COLO668 (cell line): ENCODE results near the gene SDF4.
A peak's percentile ranks its signal among the peaks of the same experiment; 100 is the strongest.

Source experiments
- DNase-seq: peaks from one replicate; lab custom pipeline; 2025; ENCODE audit not compliant: unreplicated experiment; lab: John Stamatoyannopoulos, UW

The SDF4 gene

DNA sequence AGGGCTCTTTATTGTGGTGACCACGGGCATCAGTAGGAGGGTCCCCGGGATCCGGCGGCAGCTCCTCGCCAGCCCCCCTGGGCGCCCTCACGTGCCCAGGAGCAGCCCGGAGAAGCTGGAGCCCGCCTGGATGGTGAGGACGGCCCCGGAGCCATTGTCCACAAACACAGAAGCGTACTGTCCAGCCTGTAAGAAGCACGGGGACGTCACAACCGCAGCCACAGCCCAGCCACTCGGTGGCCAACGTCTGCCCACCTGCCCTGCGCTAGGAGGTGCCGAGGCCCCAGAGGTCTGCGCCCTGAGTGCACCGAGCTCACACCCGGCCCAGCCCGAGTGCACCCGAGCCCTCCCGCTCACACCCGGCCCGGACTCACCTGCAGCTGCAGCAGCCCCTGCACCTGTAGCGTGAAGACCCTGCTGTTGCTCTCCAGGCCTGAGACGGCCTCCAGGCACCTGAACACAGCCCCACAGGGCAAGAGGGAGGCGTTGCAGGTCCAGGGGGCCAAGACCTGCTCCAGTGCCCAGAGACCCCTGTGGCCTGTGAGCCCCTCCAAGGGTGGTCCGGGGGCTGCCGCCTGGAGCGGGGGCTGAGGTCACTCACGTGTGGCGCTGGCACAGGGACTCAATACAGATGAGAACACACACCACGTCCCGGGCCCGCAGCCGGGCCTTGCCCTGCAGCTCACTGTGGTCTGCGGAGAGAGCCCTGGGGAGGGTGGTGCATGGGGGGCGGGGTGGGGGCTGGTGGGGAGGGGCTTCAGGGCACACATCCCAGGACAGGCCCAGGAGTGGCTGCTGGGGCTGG, 10.9 kb upstream of the SDF4 start:
- no peak for DNase-seq

DNA sequence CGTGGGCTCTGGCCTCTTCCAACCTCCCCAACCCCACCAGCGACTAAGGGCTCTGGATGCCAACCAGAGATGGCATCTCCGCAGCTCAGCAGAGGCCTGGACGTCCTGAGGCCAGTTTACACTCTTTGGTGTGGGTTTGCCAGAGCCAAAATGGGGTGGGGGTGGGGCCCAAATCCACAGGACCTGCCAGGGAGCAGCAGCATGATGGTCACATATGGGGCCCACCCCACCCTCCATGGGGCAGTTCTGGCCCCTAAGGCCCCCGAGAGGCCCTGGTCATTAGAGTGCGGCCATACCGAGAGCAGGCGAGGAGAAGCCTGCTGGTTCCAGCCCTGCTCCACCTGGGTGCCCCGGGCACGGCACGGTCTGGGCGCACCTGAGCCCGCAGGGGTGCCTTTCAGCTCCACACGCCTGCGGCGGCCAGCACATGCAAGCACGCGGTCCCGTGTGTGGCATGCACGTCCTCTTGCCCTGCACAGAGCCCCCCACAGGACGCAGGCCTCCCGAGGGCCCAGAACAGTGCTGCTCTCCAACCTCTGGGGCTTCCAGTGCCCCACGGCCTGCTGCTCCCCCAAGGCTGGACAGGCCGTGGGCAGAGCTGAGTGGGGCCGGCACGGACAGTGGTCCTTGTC, 9.9 kb upstream of the SDF4 start:
- DNase-seq, result no peak

DNA sequence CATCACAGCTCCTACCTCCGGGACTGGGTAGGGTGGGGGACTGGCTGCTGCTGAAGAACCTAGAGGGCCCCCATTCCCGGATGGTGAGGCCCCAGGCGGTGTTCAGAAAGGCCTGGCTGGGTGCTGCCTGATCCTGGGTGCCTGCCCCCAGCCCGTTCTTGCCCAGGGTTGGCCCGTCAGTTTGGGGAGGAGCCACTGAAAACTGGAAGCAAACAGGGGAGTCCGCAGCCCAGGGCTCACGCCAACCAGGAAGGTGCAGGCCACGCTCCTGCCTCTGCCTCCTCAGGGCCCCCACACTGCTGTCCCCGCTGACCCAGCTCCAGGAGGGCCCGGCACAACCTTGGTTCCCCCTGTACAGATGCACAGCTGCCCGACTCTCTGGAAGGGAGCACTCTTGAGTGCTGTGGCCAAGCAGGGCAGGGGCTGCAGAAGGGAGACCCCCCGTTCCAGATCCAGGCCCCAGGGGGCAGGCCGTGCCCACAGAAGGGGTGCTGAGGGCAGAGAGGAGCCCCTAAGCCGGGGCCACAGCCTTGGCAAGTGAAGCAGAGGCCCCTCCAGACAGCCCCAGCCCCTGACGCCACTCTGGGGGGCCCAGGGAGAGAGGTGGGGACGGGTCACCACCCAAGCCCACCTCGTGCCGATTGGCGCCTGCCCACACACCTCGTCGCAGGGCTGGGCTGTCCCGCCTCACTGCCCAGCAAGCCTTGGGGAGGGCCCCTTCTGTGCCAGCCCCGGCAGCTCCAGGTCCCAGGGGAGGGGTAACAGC, 9.2 kb upstream of the SDF4 start:
- no peak for DNase-seq

DNA sequence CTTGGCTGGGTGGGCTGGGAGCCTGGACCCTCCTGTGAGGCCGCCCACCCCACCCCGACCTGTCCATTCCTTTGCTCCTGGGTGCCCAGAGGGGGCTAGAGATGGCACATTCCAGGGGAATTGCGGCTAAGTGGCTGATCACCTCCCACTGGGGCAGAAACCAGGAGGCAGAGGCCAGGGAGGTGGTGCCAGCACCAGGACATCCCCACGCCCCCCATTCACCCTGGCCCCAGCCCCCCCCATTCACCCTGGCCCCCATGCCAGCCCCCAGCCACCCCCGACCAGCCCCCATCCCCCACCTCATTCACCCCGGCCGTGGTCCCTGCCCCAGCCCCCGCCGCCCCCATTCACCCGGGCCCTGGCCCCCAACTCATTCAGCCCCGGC, 8.5 kb upstream of the SDF4 start:
- DNase-seq, result no peak

DNA sequence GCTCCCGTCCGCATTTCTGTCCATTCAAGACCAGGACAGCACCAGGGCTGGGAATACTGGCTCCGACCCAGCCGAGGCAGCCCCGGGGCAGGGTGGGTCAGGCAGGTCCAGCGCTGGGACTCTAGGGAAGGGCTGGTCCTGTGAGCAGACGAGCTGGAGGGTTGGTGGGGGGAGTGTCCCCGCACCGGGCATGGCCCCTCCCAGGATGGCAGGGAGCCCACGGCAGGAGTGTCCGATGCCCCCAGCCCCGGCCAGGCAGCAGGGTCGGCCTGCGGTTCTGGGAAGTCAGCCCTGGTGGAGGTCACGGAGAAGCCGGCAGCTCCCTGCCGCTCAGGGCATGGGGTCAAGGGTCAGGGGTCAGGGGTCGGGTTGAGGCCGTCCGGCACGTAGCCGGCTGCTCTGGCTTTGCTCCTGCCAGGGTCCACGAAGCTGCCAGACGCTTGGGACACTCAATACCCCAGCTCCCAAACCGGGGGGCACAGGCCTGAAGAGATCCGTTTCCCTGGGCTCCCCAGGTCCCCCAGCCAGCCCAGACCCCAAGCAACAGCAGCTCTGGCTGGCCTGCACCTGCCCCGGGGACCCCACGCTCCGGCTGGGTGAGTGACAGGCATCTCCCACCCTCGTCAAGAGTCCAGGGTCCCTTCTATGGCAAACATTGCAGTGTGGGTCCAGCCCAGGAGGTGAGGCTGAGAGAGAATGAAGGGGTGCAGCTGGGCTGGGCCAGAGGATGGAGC, 8.0 kb upstream of the SDF4 start:
- DNase-seq, result no peak

DNA sequence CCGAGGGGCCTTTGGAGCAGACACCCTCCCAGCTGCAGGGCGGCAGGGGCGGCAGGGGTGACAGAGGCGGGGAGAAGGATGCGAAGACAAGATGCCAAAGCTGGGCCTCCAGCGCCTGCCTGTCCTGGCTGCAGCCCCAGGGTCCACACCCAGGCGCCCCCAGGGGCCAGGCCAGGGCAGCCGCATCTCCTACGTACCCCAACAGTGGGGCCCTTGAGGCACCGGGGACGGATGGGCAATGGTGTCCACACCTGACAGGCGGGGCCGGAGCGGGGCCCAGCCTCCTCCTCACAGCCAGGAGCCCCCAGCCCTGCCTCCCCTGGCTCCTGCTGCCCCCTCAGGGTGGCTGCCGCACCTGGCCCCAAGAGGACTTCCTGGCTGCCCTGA, 7.4 kb upstream of the SDF4 start:
- no peak for DNase-seq

DNA sequence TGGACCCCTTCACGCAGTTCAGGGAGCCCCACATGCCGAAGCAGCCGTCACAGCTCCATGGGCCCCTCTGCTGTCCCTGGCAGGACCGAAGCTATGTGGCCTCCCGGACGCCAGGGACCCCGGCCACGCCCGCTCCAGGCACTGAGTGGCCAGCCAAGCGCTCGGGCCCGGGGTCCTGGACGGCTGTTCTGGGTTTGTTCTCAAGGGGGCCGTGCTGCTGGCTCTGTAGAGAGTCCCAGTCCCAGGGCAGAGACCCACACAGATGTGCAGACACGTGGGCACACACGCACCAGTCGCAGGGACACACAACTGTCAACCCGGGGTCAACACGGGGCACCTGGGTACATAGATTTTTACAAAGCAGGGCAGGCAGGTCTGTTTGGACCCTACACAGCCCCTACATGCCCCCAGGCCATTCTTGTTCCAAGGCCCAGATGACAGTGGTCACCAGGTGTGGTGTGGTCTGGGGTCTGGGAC, 6.9 kb upstream of the SDF4 start:
- DNase-seq, result no peak

DNA sequence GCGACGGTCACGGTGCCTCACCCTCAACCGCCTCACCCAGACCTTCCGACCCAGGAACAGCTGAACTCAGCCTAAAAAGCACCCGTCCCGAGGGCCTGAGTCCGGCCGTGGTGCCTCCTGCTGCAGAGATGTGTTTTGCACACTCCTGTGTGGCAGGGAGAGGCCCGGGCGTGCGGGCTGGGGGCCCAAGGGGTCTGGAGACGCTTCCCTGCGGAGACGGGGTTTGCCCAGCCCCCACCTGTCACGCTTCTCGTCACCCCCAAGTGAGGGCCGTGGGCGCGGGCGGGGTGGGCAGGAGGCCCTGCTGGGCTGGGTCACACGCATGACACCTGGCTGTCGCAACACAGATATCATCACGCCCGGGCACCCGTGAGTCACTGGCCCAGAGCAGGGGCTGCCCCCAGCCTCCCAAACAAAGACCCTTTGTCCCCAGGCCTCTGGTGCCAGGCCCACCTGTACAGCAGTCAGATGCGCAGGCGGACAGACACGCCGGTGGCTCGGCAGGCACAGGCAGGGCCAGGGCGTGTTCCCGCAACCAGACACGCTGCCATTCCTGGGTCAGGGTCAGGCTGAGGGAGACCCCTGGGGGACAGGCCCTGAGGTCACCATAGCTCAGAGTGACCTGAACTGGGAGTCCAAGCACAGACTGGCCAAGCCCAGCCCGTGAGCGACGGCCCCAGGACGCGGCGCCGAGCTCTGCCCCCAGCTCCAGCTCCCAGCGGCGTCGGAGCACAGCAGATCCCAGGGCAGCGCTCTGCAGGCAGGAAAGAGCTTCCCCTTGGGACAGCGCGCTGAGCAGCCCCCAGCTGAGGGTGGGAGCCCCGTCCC, 6.3 kb upstream of the SDF4 start:
- DNase-seq, result peak; percentile 67

DNA sequence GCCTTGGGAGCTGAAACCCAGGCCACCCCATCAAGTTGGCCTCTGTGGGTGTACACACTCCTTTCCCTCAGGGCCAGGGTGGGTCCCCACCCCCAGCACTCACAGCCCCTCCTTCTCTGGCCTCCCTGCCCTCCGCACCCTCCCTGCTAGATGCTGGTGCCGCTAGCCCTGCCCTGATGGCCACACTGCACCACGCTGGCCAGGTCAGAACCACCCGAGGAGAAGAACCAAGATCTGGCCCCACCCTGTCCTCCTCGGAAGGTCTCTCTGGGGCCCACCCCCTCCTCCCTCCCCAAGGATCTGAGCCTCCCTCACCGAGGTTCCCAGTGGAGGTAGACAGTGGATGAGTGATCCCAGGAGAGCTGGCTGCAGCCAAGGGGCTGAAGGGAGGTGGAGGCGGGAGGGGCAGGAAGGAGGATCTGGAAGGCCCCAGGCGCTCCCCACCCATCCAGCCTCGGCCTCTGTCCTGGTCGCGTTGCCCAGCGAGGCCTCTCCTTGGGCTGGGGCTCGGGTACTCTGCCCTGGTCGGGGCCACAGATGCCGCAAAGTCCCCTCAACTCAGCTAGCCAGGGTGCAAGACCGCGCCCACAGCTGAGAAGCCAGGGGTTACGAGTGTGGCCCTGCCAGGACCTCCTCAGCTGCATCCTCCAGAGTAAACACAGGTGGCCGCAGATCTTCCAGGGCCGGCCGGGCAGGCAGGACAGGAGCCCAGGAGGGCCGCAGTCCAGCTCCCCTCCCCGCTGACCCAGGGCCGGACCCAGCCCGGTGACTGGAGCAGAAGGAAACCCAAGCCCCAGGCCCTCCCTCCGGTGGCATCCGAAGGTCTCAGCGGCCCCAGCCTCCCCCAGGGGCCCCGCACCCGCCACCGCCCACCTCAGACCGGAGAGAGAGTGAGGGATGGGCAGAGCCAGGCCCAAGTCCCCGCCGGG, 5.4 kb upstream of the SDF4 start:
- no peak for DNase-seq

DNA sequence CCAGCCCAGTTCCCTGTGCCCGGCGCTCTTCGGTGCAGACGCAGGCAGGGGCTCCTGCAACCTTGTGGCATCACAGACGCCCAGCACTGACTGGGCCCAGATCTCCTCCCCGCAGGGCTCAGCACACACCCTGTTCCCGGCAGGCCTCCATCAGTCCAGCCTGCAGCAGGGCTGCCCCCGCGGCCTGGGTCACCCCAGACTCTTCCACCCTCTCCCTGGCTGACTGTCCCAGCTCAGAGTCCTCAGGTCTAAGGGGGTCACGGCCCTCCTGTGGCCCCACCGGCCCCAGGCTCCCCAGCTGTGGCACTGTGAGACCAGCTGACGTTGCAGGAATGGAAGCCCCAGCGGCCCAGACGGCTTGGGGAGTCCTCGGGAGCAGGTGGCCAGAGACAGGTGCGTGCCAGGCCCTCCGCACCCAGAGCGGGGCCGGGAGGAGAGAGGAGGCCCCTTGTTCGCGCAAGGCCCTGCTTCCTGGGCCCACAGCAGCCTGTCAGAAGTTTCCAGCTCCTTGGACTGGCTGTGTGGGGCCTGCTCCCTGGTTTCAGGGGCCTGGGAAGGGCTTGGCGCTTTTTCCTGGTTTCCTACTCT, 4.5 kb upstream of the SDF4 start:
- peak; percentile 89 for DNase-seq

DNA sequence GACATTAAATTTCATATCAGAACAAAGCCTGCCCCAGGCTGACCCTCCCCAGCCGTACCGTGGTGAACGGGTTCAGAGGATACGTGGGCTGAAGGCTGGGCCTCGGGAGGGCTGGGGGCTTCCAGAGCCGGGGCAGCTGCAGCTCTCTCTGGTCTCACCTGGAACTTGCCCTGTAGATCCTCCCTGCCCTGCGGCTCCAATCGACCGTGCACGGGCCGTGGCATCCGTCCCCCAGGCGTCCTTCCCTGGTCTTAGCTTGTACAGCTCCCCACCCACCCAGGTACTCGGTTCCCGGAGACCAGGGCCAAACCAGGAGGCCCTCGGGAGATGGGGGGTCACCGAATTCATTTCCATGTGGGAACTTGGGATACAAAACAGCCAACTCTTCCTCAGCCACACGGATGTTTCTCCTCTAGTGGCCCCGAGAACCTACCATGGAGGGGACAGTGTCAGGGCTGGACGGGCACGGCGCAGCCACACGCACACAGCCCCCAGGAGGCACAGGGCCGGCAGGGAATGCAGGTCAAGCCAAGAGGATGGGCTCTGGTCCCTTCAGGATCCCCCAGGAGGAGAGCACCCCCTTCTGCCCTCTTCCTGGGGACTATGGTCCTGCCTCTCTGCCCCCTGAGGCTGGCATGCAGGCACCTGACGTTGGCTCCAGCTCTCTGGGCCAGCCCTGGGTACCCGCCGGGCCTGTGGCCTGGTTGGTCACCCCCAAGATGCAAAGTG, 3.4 kb upstream of the SDF4 start:
- DNase-seq, result no peak

DNA sequence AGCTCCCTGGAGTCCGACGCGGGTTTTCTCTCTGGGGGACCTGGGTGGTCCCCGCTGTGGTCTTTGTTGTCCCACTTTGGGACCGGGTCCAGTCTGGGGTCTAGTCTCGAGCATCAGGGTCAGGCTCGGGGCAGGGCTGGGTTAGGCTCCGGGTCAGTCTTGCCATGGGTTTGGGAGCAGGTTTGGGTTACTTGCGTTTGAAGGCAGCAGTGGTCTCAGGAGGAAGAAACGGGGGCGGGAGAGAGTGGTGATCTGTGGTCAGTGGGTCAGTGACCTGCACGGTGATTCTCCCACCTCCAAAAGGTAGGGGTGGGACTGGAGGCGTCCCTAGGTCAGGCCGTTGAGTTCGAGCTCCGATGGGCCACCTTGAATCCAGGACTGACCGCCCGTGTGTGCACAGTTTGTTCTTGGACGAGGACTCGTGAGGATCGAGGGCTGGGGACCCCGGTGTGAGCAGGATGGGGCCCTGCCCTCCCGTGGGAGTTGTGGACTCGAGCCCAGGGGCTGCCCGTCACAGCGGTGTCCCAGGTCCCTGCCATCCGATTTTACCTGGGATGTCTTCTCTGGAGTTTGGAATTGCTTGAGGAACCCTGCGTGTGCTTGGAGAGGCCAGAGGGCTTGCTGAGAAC, 2.5 kb upstream of the SDF4 start:
- DNase-seq, result no peak

DNA sequence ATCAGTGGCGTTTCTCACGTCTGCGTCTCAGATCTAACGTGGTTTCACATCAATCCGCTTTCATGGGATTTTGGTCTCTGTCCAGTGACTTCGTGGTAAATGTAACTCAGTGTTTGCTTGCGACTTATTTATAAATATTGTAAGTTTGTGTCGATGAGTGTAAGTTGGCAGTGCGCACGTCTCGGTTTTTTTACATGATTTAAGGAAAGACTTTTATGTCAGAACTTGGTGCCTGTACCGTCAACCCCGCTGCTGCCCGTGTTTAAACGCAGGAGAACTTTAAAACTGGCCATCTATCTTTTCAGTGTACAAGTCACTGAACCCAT, 1.7 kb upstream of the SDF4 start:
- no peak for DNase-seq

DNA sequence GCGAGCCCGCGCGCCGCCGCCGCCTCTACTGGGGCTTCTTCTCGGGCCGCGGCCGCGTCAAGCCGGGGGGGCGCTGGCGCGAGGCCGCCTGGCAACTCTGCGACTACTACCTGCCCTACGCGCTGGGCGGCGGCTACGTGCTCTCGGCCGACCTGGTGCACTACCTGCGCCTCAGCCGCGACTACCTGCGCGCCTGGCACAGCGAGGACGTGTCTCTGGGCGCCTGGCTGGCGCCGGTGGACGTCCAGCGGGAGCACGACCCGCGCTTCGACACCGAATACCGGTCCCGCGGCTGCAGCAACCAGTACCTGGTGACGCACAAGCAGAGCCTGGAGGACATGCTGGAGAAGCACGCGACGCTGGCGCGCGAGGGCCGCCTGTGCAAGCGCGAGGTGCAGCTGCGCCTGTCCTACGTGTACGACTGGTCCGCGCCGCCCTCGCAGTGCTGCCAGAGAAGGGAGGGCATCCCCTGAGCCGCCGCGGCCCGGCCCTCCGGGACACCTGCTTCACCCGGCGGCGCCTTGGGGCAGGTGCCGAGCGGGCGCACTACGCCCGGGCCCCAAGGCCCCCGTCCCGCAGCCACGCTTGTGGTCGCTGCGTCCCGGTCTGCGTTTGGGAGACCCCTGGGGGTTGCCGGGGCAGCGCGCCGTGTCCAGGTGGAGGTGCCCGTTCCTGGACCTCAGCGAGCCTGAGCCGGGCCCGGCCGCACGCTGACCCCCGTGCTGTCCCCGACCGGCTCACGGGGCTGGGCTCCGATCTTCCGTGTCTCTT, 1.2 kb upstream of the SDF4 start:
- DNase-seq, result peak; percentile 72

DNA sequence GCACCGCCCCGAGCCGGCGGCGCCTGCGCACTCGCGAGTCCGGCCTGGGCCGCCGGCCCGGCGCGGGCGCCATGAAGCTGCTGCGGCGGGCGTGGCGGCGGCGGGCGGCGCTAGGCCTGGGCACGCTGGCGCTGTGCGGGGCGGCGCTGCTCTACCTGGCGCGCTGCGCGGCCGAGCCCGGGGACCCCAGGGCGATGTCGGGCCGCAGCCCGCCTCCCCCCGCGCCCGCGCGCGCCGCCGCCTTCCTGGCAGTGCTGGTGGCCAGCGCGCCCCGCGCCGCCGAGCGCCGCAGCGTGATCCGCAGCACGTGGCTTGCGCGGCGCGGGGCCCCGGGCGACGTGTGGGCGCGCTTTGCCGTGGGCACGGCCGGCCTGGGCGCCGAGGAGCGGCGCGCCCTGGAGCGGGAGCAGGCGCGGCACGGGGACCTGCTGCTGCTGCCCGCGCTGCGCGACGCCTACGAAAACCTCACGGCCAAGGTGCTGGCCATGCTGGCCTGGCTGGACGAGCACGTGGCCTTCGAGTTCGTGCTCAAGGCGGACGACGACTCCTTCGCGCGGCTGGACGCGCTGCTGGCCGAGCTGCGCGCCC, 501 bp upstream of the SDF4 start, which contains the start of gene B3GALT6:
Gene B3GALT6, plus strand, starts transcription at position 30 of the 588 bp plus-strand sequence. Its CDS starts 42 bp downstream, at position 72.
- peak; percentile 92 for DNase-seq

DNA sequence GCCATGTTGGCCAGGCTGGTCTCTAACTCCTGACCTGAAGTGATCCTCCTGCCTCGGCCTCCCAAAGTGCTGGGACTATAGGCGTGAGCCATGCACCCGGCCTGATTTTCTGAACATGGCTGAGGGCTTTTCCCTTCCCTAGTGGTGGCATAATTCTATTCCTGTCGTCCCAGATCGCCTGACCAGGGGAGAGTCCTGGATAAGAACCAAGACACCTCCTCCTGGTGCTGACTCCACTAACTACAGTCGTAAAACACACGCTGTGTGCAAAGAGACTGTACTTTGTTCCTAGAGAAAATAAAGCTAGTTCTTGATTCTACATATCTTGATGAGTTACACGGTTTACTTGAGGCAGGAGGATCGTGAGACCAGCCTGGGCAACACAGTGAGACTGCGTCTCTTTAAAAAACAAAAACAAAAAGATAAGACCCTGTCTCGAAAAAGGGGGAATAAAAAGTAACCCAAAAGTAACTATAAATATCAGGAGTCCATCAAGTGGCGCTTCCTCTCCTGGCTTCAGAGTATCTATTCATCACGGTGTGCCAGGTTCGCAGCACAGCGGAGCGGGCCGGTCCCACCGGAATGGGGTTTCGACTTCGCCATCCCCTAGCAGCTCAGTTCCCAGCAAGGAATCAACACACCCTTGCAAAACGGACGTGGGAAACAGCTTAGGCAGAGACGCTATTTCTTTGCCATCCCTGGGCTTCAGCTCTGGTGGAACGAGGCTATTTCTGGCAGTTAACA, 973 bp downstream of the SDF4 start:
- no peak for DNase-seq
